Ovary (tissue), 9 donors: ENCODE measurements around the gene ZNF397. TPM values are rescaled to one million over a fixed set of nuclear protein-coding genes. Genes with fewer than 3 reads are reported as not detected.

ENCODE experiments used
- DNase-seq, 5 donors: peaks; one replicate each; pipeline ENCODE4 v3.0.0-alpha.2; 2019 to 2020
- H3K27ac ChIP-seq, 2 donors: fragments of 200-600 bp; one replicate each; pipeline versions ENCODE4 v1.5.1 to v1.8.0; 2019 to 2022
- H3K27me3 ChIP-seq: fragments of 200-600 bp; one replicate; pipeline ENCODE4 v1.8.0; 2022
- H3K36me3 ChIP-seq: fragments of 200-600 bp; sonication (generic); one replicate; pipeline ENCODE4 v1.5.1; 2019
- H3K4me1 ChIP-seq: one replicate; pipeline ENCODE4 v1.8.1; 2013; ENCODE audit warnings: mild to moderate bottlenecking, moderate library complexity; ENCODE audit not compliant: insufficient read depth
- H3K4me3 ChIP-seq: fragments of 200-600 bp; sonication (generic); one replicate; pipeline ENCODE4 v1.5.1; 2017
- H3K9me3 ChIP-seq, 2 donors: fragments of 200-600 bp in 1 of 2; sonication (generic) in 1 of 2; one replicate each; pipeline versions ENCODE4 v1.5.1 to v1.8.1; 2013 to 2019; ENCODE audit warnings: mild to moderate bottlenecking in 1 of 2, moderate library complexity in 1 of 2
- CTCF ChIP-seq, 3 donors: fragments of 450-650 bp in 2 of 3; fragments of 200-600 bp in 1 of 3; IDR thresholded peaks; one replicate each; pipeline versions ENCODE4 v1.5.1 to v1.8.0; 2016 to 2022; ENCODE audit warnings: antibody characterized with exemption in 3 of 3, mild to moderate bottlenecking in 1 of 3
- EP300 ChIP-seq: sonication (generic); formaldehyde crosslinking; IDR thresholded peaks from one replicate; pipeline ENCODE4 v1.6.1; 2017; ENCODE audit warnings: antibody characterized with exemption
- POLR2A ChIP-seq: fragments of 450-650 bp; IDR thresholded peaks from one replicate; pipeline ENCODE4 v1.6.1; 2017; ENCODE audit warnings: antibody characterized with exemption, mild to moderate bottlenecking, moderate library complexity
- WGBS, 3 donors: extraction: QIAGEN DNeasy Blood & Tissue Kit in 1 of 3; methylation state at CpG; one replicate each; pipeline versions ENCODE4 v1.1.5 to v1.1.7; 2013 to 2017; 5-methylcytosine and 5-hydroxymethylcytosine counted together
- intact Hi-C, 4 donors: fragments of 100-400 bp; cut with DNase I; formaldehyde crosslinking; loops; one replicate each; pipeline versions ENCODE4 v1.11.0 to v1.15.1; 2022 to 2023
- polyA plus RNA-seq, 2 donors: library from polyadenylated mRNA; stranded (reverse); fragments of 200-250 nt in 1 of 2; fragments of 350-450 nt in 1 of 2; fragmentation: Illumina TruSeq in 1 of 2; extraction: RNeasy Lipid Tissue Mini Kit (QIAGEN cat#74804) in 1 of 2; gene quantifications; one replicate each; pipeline ENCODE4 v1.2.3, GENCODE V29; 2013 to 2014
- total RNA-seq, 7 donors: library from RNA; depleted of rRNA in 2 of 7; stranded (reverse); fragments of >200 nt in 2 of 7; fragmentation: NEBNext Ultra II Directional in 3 of 7; extraction: Animal tissue kit (Norgen Biotek cat#: 25700) in 3 of 7; gene quantifications; one replicate each; pipeline versions ENCODE4 v1.1.0 to v1.2.4, GENCODE V29; 2016 to 2023
- donor health status: DM: no; HTN: no; CAD: no; lungs with moderate emphysema.
- donor health status: DM: no; HTN: no; CAD: no.
- donor health status: Bipolar disorder and iron deficiency.
- donor health status: DM: yes; HTN: yes; CAD: no.
- donor health status: DM: no; HTN: no; CAD: no.
- donor health status: DM: yes; HTN: yes; CAD: no.

The ZNF397 gene
- total and polyA plus RNA-seq, 9 donors = 15.7 to 35.8 (median 27.7) TPM

DNA sequence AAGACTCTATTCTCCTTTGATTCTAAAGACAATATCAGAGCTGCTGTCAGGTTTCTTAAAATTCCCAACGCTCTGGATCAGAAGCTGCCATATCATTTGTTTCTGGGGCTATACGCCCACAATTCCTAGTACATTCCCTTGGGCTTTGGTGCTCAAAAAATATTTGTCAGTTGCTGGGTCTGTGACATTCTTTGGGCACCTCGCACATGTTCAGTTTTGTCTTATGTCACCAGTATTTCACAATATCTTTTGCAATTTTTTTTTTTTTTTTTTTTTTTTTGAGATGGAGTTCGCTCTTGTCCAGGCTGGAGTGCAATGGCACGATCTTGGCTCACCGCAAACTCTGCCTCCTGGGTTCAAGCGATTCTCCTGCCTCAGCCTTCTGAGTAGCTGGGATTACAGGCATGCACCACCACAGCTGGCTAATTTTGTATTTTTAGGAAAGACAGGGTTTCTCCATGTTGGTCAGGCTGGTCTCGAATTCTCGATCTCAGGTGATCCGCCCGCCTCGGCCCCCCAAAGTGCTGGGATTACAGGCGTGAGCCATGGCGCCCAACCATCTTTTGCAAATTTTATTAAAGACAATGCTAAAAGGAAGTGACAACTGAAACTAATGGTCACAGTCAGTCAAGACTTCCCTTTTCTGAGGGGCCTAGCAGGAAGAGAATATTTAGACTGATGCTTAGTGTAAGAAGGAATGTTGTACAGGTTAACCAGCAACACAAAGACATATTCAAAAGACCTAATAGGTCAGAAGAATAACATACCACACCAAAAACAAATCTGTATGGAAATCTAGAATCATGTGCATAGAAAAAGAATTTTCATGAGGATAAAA is 6.8 kb downstream of the ZNF397 start:
- no peak for TF ChIP-seq EP300
- no peak for TF ChIP-seq CTCF (IDR thresholded peaks at IDR 0.05)
- no peak for TF ChIP-seq POLR2A
- Histone ChIP-seq H3K4me1 (peaks cover 1% of the 10 kb centered on the region), H3K27ac (no peak overlapping the region), H3K4me3 (no peak overlapping the region), H3K9me3 (no peaks in the 10 kb centered on the region), H3K36me3 (no peaks in the 10 kb centered on the region), H3K27me3 (no peaks in the 10 kb centered on the region)
- intact Hi-C loops = no loop called here
- no peak for DNase-seq
- 95 to 98% (median 96%) methylated on average over 14 of the region's 14 CpGs for WGBS, 3 donors

DNA sequence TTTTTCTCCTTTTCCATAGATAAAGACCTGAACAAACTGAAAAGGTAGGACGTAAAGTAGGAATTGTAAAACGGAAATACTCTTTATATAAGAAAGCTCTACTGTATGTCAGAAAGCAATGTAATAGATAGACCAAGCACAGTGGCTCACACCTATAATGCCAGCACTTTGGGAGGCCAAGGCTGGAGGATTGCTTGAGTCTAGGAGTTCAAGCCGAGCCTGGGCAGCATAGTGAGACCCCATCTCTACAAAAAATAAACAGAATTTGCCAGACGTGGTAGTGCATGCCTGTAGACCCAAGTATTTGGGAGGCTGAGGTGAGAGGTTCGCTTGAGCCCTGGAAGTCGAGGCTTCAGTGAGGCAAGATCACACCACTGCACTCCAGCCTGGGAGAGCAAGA is 7.6 kb downstream of the ZNF397 start:
- intact Hi-C loops = no loop called here
- Histone ChIP-seq H3K9me3 (no peaks in the 10 kb centered on the region), H3K27me3 (no peaks in the 10 kb centered on the region), H3K4me1 (no peaks in the 10 kb centered on the region), H3K27ac (no peak overlapping the region), H3K36me3 (no peaks in the 10 kb centered on the region), H3K4me3 (no peak overlapping the region)
- no peak for DNase-seq
- TF ChIP-seq EP300 (no peak), POLR2A (no peak), CTCF (IDR thresholded peaks at IDR 0.05) (no peak)
- 94 to 96% (median 94%) methylated on average over 6 of the region's 6 CpGs for WGBS, 3 donors

- intact Hi-C loops = no loop called here
- 97 to 100% (median 98%) methylated on average over 1 of the region's 1 CpG for WGBS, 3 donors
- Histone ChIP-seq H3K4me3 (no peak overlapping the region), H3K27me3 (no peaks in the 10 kb centered on the region), H3K36me3 (no peaks in the 10 kb centered on the region), H3K9me3 (no peaks in the 10 kb centered on the region), H3K4me1 (no peaks in the 10 kb centered on the region), H3K27ac (no peak overlapping the region)
- no peak for DNase-seq
- TF ChIP-seq POLR2A (no peak), EP300 (no peak), CTCF (IDR thresholded peaks at IDR 0.05) (no peak)
These were observed 11.6 kb downstream of the ZNF397 start for GRCh38 chr18:35252466-35252865.

GRCh38 chr18:35253655-35254287 is 12.9 kb downstream of the ZNF397 start:
- Histone ChIP-seq H3K4me1 (no peaks in the 10 kb centered on the region), H3K27me3 (no peaks in the 10 kb centered on the region), H3K36me3 (no peaks in the 10 kb centered on the region), H3K9me3 (no peaks in the 10 kb centered on the region), H3K27ac (no peak overlapping the region), H3K4me3 (no peak overlapping the region)
- DNase-seq = no peak
- intact Hi-C loops = no loop called here
- 90 to 91% (median 90%) methylated on average over 4 of the region's 4 CpGs for WGBS, 3 donors
- no peak for TF ChIP-seq EP300
- no peak for TF ChIP-seq CTCF (IDR thresholded peaks at IDR 0.05)
- TF ChIP-seq POLR2A = no peak
